NCI-H82 treated with DMSO at 0.1 percent for 48 hours (cell line): ENCODE measurements around the gene CCT5.
"Not testable (repeated sequence)": the region's sequence is repeated elsewhere in the genome, so short reads cannot be mapped to it uniquely, and the experiment has no call there.

Experiments used
- DNase-seq: peaks from one replicate; lab custom pipeline; 2025; ENCODE audit not compliant: unreplicated experiment; lab: John Stamatoyannopoulos, UW

CCT5 gene

GRCh38 chr5:10297646-10298204, 47.6 kb downstream of the CCT5 start:
- DNase-seq: no peak

- DNase-seq: no peak
These were observed 50.2 kb downstream of the CCT5 start for GRCh38 chr5:10300246-10300645.

GRCh38 chr5:10301266-10301665, 51.2 kb downstream of the CCT5 start:
- no peak for DNase-seq

- DNase-seq: no peak
These were observed 51.9 kb downstream of the CCT5 start for GRCh38 chr5:10301842-10302610.

- no peak for DNase-seq
These were observed 53.1 kb downstream of the CCT5 start for GRCh38 chr5:10303201-10303600.

GRCh38 chr5:10303699-10304170, 53.7 kb downstream of the CCT5 start:
- DNase-seq: no peak

GRCh38 chr5:10304932-10305331, 54.9 kb downstream of the CCT5 start:
- DNase-seq: no peak

GRCh38 chr5:10306114-10306513, 56.0 kb downstream of the CCT5 start:
- no peak for DNase-seq

- DNase-seq: no peak
These were observed 56.7 kb downstream of the CCT5 start for GRCh38 chr5:10306806-10307205.

GRCh38 chr5:10307206-10308148, 57.4 kb downstream of the CCT5 start, which contains the start of gene CMBL:
TSS of gene CMBL (minus strand) at chr5:10307902. CDS start at chr5:10290762, 17,140 bp downstream.
- no peak for DNase-seq

GRCh38 chr5:10308844-10309243, 58.8 kb downstream of the CCT5 start:
- no peak for DNase-seq

- DNase-seq: no peak
These were observed 60.1 kb downstream of the CCT5 start for GRCh38 chr5:10310066-10310779.

GRCh38 chr5:10310835-10311570, 60.9 kb downstream of the CCT5 start:
- DNase-seq: not testable (repeated sequence)

- DNase-seq: no peak
These were observed 61.7 kb downstream of the CCT5 start for GRCh38 chr5:10311595-10312425.

- DNase-seq: no peak
These were observed 65.1 kb downstream of the CCT5 start for GRCh38 chr5:10315201-10315600.
